Raji (cell line): ENCODE results near the gene NOL4L.

Source experiments
- POLR2A ChIP-seq: IDR thresholded peaks from 2 replicates; pipeline ENCODE4 v1.6.1; 2011; ENCODE audit warnings: low read depth, low read length, control low read depth; ENCODE audit not compliant: insufficient read depth

NOL4L gene

GRCh38 chr20:32546918-32547752 is 38.0 kb downstream of the NOL4L start:
- no peak for TF ChIP-seq POLR2A

- TF ChIP-seq POLR2A = no peak
Observed at GRCh38 chr20:32544893-32545840, 40.0 kb downstream of the NOL4L start.

- TF ChIP-seq POLR2A = no peak
Observed at GRCh38 chr20:32544260-32544722, 40.8 kb downstream of the NOL4L start.

- TF ChIP-seq POLR2A = no peak
Observed at GRCh38 chr20:32543570-32544259, 41.4 kb downstream of the NOL4L start.

GRCh38 chr20:32542259-32542615 is 42.9 kb downstream of the NOL4L start:
- TF ChIP-seq POLR2A = no peak

- no peak for TF ChIP-seq POLR2A
Observed at GRCh38 chr20:32541323-32542258, 43.5 kb downstream of the NOL4L start.

GRCh38 chr20:32539817-32540675 is 45.1 kb downstream of the NOL4L start:
- TF ChIP-seq POLR2A = peak; percentile 7; the same call in 1 of the 2 replicates

GRCh38 chr20:32539026-32539816 is 45.9 kb downstream of the NOL4L start:
- TF ChIP-seq POLR2A = no peak

- TF ChIP-seq POLR2A = no peak
Observed at GRCh38 chr20:32538526-32538939, 46.6 kb downstream of the NOL4L start.

- TF ChIP-seq POLR2A = no peak
Observed at GRCh38 chr20:32537657-32538525, 47.2 kb downstream of the NOL4L start.

- TF ChIP-seq POLR2A = no peak
Observed at GRCh38 chr20:32536851-32537656, 48.1 kb downstream of the NOL4L start.
